Measurements from ENCODE around the gene CCDC6.
"Not testable (repeated sequence)": the region's sequence is repeated elsewhere in the genome, so short reads cannot be mapped to it uniquely, and the experiment has no call there.

The CCDC6 gene

DNA sequence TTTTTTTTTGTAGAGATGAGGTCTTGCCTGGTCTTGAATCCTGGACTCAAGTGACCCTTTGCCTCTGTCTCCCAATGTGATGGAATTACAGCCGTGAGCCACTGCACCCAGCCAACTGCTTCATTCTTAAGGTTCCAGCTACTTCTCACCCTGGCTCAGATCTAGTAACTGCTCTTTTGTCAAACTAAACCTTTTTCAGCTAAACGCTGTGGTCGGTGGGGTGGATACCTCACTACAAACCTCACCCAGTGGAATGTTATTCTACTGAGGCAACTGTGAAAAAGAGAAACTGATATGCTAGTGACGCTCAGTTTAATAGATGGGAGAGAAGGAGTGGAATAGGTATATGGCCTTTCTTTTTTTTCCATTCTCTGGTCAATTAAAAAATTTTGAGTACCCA, 151.4 kb downstream of the CCDC6 start:
- no peak for DNase-seq (ENCODE audit: low spot score)

DNA sequence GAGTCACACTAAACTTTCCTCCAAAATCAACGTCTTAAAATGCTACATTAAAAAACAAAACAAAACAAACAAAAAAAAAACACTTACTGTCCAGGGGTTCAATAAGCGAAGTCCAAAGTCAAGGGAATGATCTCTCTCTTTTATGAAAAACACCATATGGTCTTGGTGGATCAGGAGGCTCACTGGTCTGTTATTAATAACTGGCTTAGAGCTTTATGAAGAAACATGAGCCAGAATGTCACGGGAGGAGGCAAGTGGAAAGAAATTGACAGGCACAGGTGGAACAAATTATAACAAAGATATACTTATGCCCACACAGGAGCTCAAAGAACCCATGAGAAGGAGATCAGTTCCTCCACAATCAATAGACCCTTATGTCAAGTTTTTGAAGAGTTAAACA, 153.1 kb downstream of the CCDC6 start, which contains the start of gene MRLN:
MRLN (minus strand) TSS at position 189 of the 400 bp plus-strand sequence.
- no peak for DNase-seq (ENCODE audit: low spot score)

- DNase-seq (ENCODE audit: low spot score) = no peak
Measured at GRCh38 chr10:59752278-59752940, 153.9 kb downstream of the CCDC6 start.

DNA sequence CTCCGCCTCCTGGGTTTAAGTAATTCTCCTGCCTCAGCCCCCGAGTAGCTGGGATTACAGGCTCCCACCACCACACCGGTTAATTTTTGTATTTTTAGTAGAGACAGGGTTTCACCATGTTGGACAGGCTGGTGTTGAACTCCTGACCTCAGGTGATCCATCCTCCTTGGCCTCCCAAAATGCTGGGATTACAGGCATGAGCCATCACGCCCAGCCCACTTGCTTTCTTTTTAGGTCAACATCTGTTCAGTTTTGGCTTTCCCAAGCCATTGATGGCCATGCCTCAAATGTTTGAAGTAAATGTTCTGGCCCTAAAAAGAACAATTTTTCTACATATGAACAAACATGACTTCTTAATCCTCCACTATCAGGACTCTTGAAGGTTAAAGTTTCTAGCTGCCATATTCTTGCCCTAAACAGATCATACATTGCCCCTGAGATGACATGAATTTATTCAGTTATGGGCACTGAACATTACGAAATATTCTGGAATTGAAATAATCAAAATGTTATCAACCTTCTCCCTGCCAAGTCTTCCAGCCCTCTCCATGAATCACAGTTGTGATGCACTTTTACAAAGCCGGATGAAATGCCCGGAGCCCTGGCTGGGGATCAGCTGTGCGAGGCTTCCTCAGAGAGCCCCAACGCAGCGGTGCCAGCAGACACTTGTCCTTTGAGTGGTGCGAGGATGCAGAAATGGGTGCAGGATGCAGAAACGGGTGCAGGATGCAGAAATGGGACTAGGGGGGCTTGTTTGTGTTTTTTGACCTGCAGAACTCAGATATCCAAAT, 156.0 kb downstream of the CCDC6 start:
- no peak for DNase-seq (ENCODE audit: low spot score)

DNA sequence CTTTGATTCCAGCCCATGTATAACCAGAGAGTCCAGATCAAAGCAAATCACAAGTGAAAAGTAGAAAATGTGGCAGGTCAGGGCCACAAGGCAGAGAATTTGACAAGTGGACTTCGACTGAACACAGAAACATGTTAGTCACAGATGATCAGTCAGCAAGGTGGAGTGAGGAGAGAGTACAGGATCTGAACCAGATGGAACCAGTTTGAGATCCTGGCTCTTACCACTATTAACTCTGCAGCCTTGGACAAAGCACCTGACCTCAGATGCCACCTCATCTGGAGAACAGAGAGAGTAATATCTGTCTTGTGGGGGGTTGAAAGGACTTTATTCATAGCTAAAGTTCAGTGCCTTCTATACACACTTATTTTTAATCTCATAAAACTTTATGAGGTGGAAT, 157.5 kb downstream of the CCDC6 start:
- DNase-seq (ENCODE audit: low spot score) = no peak

DNA sequence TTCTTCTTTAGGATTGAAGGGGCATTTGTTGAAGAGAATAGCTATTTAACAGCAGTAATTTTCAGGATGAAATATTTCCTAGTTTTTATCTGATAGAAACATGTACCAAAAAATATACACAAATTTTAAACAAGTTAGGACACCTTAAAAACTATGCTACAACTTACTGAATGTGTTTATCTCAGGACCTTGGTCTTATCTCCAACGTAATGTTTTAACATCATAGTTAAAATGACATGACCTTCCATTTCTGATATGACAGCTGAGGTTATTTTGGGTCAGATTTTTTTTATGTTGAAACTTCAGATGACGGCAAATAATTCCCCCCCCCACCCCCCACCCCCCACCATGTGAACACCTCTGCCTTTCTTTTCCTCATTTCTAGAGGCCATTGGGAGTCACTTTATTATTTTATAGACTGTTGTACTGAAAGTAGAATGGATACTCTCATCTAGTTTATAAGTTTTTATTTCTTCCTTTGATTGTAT, 161.1 kb downstream of the CCDC6 start:
- no peak for DNase-seq (ENCODE audit: low spot score)

DNA sequence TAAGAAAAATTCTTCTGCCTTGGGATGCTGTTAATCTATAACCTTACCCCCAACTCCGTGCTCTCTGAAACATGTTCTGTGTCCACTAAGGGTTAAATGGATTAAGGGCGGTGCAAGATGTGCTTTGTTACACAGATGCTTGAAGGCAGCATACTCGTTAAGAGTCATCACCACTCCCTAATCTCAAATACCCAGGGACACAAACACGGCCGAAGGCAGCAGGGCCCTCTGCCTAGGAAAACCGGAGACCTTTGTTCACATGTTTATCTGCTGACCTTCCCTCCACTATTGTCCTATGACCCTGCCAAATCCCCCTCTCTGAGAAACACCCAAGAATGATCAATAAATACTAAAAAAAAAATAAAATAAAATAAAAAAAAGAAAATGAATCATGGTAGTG, 161.6 kb downstream of the CCDC6 start:
- not testable (repeated sequence) for DNase-seq (ENCODE audit: low spot score)

DNA sequence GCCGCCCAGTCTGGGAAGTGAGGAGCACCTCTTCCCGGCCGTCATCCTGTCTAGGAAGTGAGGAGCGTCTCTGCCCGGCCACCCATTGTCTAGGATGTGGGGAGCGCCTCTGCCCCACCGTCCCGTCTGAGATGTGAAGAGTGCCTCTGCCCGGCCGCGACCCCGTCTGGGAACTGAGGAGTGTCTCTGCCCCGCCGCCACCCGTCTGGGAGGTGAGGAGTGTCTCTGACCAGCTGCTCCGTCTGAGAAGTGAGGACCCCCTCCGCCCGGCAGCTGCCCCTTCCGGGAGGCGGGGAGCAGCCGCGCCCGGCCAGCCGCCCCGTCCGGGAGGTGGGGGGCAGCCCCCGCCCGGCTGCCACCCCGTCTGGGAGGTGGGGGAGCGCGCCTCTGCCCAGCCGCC, 162.2 kb downstream of the CCDC6 start:
- DNase-seq (ENCODE audit: low spot score) = not testable (repeated sequence)

DNA sequence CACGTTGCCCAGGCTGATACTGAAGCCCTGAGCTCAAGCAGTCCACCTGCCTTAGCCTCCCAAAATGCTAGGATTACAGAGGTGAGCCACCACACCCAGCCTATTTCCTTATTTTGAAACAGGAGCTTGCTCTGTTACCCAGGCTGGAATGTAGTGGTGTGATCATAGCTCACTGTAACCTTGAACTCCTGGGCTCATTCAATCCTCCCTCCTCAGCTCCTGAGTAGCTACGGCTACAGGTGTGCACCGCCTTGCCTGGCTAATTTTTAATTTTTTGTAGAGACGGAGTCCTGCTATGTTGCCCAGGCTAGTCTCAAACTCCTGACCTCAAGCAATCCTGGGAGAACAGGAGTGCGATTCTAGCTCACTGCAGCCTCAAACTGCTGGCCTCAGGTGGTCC, 164.8 kb downstream of the CCDC6 start:
- no peak for DNase-seq (ENCODE audit: low spot score)

GRCh38 chr10:59741048-59741447, 165.3 kb downstream of the CCDC6 start:
- DNase-seq (ENCODE audit: low spot score) = no peak
